Measurements from ENCODE around the gene ACSL1.

The ACSL1 gene, protein sequence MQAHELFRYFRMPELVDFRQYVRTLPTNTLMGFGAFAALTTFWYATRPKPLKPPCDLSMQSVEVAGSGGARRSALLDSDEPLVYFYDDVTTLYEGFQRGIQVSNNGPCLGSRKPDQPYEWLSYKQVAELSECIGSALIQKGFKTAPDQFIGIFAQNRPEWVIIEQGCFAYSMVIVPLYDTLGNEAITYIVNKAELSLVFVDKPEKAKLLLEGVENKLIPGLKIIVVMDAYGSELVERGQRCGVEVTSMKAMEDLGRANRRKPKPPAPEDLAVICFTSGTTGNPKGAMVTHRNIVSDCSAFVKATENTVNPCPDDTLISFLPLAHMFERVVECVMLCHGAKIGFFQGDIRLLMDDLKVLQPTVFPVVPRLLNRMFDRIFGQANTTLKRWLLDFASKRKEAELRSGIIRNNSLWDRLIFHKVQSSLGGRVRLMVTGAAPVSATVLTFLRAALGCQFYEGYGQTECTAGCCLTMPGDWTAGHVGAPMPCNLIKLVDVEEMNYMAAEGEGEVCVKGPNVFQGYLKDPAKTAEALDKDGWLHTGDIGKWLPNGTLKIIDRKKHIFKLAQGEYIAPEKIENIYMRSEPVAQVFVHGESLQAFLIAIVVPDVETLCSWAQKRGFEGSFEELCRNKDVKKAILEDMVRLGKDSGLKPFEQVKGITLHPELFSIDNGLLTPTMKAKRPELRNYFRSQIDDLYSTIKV

DNA sequence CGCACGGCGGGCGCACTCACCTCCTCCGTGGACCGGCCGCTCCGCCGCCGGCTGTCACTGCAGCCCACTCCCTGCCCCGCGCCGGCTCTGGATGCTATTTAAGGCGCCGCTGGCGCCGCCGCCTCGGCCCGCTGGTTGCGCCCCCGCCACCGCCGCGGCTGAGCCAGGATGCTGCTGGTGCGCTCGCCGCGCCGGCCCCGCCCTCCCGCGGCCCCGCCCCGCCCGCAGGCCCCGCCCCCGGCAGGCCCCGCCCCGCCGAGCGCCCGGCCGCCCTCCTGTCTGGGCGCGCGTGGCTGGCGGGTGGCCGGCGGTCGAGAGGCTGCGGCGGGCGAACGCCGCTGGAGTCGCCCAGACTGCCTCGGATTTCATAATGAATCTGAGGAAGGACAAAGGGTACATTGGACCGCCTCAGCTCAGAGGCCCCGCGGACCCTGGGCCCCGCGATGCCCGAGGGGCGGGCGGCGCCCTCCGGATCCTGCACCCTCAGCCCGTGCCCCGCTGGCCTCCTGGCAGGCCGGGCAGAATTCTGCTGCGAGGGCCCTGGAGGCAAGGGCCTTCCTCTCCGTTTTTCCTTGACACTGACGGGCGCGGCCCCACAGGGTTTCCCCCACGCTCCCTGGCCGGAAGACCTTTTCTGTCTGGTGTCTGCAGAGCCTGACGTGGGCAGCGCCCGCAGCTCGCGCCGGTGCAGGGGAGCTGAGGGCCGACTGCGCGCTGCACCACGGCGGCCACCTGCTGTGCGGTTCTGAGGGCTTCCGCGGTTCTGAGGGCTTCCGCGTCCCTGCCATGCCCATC, at the start of gene ACSL1:
ACSL1 (minus strand) TSS at position 73 of the 795 bp plus-strand sequence. CDS start 22,454 bp downstream, outside the sequence.
- DNase-seq: peak; percentile 4

DNA sequence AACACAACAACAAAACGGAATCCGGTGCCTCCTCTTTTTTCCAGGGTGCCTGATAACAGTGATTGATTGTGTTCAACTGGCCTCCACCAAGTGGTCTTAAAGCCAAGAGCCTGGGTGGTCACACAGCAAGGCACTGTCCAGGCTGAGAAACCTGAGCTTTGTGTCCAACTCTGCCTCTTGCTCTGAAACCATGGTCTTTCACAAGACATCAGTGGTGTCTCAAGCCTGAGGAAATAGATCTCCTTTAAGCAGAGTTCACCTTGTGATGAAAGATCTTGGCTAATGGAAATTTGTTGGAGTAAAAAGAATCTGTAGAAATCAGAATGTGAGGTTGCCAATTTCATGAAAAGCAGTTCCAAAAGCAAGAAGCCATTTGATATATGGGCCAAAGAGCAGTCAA, 47.3 kb upstream of the ACSL1 start:
- DNase-seq: no peak

DNA sequence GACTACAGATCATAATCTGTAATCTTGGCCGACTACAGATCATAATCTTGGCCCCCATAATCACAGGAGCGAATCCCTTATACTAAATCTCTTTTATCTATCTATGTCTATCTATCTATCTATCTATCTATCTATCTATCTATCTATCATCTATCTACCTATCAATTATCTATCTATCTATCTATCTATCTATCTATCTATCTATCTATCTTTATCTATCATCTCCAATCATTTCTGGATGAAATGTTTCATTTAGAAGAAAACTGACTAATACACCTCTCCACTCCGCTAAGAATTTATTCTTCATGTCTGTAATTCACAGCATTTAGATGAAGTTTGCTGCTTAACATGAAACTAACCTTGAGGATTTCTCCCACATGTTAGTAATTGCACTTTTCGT, 45.0 kb upstream of the ACSL1 start:
- DNase-seq: no peak

DNA sequence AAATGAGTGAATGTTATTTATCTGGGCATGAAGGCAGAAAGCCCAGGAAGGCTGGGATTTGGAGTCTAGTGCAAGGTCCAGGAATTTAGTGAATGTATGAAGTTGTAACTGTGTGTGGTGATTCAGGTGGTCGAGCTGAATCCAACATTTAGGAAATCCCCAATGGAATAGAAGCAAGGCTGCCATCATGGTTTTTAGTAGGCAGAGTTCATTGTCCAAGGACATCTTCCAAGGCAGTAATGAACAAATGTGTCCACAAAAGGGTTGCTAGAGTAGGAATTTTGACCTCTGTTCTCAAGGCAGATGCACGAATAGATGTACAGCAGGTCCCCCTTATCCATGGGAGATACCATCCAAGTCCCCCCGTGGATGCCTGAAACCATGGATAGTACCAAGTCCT, 42.9 kb upstream of the ACSL1 start:
- no peak for DNase-seq

DNA sequence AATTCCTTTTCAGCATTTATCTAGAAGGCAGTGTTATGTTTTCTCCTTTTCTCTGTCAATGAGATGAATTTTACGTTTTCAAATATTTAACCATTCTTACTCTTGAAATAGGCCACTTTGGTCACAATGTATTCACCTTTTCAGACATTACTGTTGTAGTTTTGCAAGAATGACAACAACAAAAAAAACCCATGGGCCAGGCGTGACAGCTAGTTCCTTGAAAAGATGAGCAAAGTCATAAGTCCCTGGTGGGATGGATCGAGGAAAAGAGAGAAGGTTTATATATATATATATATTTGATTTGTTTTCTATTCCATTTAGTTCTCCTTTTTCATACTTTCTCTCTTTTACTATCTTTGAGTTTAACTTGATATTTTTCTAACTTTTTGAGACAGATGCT, 38.1 kb upstream of the ACSL1 start:
- no peak for DNase-seq

DNA sequence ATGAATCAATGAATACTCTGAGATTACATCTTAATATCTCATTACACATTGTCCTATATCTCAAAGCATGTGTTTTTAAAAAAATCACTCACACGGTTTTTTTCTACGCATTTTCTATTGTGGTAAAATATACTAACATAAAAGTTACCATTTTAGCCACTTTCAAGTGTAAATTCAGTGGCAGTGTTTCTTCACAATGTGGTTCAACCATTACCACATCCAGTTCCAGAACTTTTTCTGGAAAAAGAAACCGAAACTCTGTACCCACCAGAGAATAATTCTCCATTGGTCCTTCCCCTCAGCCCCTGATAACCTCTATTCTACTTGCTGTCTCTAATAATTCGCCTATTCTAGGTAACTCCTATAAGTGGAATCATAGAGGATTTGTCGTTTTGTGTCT, 35.3 kb upstream of the ACSL1 start:
- DNase-seq: no peak

DNA sequence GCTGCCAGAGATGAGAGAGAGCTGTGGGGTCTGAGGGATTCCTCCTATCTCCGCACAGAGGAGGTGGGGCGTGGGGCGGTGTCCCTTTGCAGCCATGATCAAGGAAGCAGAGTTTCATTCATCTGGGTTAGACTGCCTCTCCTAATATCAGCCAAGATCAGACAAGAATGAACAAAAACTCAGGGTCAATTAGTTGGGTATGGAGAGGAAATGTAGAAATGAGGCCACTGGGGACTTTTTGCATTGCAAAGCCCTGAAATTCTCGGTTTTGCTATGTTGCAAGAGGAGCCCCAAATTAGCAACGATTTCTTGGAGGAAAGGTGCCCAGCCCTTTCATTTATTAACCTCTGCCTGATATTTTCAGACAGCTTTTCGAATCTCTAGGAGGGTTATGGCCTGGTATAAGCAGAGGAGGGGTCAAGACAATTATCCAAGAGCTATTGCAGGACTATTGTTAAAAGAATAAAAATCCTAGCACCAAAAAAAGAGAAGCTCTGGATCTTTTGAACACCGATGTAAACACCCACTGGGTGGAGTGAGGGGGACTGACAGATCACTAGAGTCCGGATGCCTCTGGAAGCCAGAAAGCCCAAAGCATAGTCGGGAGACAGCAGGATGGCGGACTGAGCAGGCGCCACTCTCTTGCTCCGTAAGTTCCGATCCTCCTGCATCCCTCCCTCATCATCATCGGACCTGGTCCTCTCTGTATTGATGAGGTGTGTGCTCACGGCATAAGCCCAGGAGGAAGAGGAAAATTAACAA, 34.4 kb upstream of the ACSL1 start:
- no peak for DNase-seq

DNA sequence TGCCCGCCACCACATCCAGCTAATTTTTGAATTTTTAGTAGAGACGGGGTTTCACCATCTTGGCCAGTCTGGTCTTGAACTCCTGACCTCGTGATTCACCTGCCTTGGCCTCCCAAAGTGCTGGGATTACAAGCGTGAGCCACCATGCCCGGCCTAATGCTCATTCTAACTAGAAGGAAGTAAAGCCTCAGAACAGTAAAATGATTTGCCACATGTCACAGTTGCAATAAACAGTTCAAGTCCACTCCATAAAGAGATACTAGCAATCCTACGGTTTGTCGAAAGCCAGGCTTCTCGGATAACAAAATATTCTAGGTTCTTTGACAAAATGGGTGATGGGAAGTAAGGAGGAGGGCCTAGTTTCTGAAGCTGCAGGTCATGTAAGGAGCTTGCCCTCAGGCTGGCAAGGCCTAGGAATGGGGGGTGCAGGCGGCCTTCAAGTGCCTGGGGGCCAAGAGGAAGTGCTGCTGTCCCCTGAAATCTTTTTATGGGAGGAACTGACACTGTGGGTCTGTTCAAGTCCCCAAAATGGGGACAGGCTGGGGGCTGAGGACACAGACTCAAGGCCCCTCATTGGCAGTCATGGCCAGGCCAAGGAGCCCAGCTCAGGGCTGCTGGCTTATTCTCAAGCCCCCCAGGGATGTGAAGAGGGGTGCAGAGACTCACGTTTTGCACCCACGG, 31.8 kb upstream of the ACSL1 start:
- no peak for DNase-seq

DNA sequence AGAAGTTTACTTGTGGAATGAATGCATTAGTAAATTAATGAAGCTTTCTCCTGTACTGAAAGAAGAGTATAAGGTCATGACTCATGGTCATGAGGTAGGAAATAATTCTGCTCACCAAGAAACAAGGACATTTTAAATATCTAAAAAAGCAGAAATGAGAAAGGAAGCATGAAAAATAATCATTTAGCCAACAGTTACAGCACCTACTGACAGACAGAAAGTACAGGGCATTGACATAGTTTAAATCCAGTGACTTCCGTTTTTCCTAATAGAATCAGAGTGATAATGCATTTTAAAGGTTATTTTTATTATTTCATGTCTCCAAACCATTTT, 30.5 kb upstream of the ACSL1 start:
- DNase-seq: peak; percentile 61

DNA sequence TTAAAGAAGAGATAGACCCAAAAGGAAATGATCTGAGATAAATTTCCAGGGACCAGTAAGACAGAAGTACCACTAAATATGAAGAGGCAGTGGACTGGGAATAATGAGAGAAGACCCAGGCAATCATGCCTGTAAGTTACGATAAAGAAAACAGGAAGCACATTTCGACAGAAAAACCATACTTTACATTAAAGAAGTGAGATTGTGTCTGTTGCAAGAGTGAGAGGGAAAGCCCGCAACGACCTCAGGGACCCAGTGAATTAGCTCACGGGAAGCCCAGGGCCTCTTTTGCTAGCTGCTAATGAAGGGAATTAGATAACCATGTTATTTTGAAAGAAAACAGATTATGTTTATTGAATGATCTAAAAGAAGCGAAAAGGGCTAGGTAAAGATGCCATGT, 28.9 kb upstream of the ACSL1 start:
- DNase-seq: peak; percentile 74

DNA sequence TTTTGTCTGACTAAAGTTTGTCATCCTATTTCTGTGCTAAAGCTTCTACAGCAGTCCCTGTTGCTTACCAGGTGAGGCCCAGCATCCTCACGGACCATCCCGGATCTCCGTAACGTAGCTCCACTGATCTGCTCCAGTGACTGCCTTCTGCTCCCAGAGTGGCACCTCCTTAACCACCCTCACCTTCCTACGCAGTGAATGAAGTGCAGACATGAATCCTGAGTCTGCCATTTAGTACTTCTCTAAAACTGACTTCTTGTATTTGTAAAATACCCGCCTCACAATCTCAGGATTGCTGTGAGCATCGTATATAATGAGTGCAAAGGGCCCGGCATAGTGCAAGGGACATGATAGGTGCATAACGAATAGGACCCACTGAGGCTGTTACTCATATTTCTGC, 27.7 kb upstream of the ACSL1 start:
- no peak for DNase-seq

DNA sequence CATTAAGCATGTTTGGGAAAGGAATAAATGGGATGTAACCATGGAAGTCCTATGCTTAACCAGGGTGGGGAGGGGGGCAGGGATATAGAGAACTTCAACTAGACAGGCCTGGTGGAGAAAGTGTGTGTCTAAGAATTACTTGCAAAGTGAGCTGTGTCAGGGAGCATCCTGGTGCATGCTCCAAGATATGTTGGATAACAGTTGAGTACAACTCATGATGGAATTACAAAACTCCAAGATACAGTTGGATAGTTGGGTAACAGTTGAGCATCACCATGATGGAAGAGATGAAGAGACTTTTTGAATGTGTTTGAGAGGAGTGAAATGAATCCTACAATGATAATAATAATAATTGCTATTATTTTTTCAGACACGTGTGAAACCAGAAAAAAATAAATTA, 26.1 kb upstream of the ACSL1 start:
- no peak for DNase-seq

DNA sequence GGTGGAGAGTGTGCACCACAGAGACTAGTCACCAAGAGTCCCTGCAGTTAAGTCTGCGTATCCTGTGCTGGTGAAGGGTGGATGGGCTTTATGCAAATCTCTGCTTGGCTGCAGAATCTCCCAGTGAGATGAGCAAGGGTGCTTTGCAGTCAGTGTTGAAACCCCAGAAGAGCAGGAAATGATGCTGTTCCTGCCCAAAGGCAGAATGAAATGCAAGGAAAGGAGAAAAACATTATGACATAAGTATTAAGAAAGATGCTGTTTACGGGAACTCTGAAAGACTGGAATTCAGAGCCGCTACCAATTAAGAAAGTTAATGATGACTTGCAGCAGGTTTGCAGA, 25.4 kb upstream of the ACSL1 start:
- no peak for DNase-seq

DNA sequence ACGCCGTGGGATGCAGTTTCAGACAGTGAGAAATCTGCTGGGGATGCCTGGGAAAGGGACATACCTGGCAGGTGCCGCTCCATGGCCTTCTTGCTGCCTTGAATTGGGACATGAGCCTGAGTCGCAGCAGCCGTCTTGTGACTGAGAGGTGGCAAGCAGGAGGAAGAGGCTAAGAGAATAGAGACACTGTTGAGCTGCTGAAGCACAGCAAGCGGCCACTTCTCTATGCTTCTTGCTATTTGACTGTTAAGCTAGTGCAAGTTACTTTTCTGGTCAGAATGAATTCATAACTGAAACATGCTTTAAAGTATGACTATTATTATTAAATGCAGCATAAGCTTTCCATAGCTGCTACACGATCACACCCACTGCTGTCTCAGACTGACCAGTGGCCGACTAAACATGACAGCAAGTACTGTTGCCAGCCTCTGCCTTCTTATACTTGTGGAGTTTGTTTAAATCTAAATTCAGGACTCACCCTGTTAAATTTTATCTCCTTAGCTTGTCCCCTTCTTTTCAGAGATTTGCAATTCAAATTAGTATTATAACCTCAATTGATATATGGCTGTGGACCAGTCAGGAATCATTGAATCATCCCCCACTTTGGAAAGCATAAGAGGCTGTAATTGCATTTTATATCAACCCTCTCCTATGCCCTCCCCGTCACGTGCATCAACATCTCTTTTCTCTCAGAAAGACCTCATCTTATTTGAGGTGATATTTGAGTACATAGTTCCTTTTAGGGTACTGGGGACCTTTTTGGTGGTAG, 24.8 kb upstream of the ACSL1 start:
- DNase-seq: no peak

DNA sequence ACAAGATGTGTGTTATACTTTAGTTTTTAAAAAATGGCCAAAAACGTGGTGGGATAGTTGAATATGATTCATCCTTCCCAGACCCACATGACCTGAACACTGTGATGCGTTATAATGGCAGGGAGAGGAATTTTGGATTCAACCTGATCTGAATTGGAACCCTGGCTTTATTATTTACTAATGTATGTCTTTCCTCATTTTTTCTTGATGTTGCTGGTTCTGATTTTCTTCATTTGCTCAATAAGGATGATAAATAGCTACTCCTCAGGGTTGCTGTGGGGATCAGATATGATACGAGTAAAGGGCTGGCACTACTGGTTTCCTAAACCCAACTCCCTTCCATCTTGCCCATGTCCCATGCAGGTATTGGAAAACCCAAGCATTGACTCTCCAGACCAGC, 24.2 kb upstream of the ACSL1 start:
- no peak for DNase-seq

DNA sequence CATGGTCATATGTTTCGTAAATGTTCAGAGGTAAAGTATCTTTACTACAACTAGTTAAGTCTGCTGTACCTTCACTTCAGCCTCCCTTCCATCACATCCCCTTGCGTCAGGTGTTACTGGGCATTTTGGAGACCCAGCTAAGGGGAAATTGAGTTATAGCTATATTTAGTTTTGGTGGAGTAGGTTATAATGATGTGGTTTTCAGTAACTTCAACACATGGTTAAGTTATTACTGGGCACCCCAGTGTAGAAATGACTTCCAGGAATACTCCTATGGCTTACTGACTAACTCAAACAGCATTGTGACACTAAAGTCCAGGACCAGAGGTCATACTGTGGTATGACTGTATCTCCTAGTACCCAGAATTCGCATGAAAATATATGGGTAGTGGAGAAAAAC, 23.4 kb upstream of the ACSL1 start:
- DNase-seq: no peak

DNA sequence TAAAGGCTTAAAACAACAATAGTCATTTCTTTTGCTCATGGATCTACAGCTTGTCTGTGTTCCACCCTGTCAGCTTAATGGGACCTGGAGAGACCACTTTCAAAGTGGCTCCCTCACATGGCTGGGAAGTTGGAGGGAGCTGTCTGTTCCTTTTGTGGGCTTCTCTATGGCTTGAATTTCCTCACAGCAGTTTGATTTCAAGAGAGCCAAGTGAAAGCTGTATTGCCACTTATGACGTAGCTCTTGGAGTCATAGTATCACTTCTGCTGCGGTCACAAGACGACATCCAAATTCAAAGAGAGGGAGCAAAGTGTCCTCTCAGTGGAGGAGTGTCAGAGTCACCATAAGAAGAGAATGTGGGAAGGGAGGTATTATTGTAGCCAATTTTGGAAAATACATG, 22.7 kb upstream of the ACSL1 start:
- peak; percentile 8 for DNase-seq

DNA sequence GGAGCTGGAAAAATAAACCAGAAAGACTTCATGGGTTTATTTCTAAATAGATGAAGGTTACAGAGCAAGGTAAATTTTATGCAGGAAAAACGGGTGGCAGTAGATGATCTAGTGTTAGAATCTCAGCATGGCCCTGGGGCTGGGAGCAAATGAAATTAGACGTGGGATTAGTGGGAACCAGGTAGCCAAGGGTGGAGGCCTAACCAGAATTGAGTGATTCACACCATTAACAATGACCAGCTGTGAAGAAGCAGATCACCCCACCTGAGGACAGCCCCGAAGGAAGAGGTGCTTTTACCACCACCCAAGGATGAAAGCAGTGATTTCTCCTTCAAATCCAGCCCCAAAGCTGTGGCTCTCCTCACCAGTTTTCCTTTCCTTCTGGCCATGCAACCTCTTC, 20.8 kb upstream of the ACSL1 start:
- DNase-seq: no peak

DNA sequence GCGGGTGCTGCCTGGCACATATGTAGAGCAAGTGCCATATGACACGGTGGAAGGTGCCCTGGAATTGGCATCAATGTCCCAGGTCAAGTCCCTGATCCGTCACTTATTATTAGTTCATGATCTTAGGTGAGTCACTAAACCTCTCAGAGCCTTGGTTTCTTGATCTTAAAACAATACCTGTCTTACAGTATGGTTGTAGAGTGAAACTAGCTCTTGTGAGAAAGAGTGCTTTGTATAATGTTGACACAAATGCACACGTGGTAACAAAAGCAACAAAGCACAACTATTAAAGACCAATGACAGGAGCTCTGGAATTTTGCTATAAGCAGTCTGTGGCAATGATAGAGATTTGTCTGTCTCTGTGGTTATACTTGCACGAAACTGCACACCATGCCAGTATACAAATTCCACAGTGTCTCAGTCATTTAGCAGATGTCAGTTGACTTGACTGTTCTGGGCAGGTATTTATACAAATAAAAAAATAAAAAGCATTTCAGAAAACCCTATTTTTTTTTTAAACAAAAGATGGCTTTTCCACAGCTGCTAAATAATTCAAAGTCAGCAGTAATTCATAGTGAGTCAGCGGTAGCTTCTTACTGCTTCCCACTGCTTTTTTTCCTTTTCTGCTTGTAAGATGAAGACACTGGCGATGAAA, 19.7 kb upstream of the ACSL1 start:
- no peak for DNase-seq

DNA sequence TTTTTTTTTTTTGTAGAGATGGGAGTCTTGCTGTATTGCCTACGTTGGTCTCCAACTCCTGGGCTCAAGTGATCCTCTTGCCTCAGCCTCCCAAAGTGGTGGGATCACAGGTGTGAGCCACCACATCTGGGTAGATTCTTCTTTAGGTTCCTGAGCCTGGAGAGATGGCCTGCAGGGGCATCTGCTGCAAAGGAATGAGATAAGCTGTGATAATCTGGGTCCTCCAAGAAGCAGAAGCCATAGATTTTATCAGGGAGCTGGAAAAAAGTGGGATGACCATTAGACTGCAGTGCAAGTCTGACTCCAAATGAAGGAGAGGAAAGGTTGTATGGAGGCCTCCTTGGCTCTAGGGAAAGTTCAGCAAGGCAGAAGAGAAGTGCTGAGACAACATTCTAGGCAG, 19.0 kb upstream of the ACSL1 start:
- no peak for DNase-seq

DNA sequence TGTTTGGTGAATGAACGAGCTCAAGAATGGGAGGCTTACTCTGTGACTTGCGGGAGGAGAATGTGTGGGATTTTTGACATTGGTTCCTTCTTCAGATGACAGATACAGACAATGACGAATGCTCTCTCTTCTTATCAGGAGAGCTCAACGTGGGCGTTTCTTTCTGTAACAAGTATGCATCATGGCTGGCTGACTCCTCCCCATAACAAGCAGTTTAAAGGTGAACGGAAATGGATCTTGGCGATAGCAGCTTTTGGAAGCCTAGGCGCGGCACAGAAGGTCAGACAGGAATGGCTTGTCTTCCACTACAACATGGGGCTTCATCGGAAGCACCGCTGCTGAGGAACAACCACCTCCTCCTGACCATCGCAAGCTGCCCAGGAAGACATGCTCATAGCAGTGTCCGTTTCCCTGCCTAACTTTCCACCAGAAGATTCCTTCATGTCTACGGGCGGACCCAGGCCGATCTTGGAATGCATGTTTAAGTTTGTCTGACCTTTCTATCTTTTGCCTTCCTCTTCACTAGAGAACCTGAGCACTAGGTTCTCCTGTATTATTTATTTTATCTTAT, 18.3 kb upstream of the ACSL1 start:
- DNase-seq: no peak

All from SIG-M5 (cell line).